Mammary epithelial cell (primary cell): Measurements from ENCODE around the gene ASCC2.

Experiments used
- CTCF ChIP-seq, 2 donors: IDR thresholded peaks in 1 of 2; conservative IDR thresholded peaks in 1 of 2; 2 replicates each; pipeline ENCODE4 v1.5.1; 2011 to 2012; ENCODE audit warnings: inconsistent platforms in 2 of 2, low read length in 2 of 2, mild to moderate bottlenecking in 2 of 2, control low read depth in 1 of 2, low read depth in 1 of 2; ENCODE audit not compliant: insufficient read depth in 1 of 2; ENCODE audit errors: extremely low read depth in 1 of 2
- EZH2 ChIP-seq: IDR thresholded peaks from 2 replicates; pipeline ENCODE4 v1.6.1; 2012; ENCODE audit warnings: low read length, inconsistent platforms, borderline replicate concordance

GRCh38 chr22:29748248-29748893 lies 89.7 kb downstream of the ASCC2 start:
- TF ChIP-seq CTCF (conservative IDR thresholded peaks at IDR 0.05 in 1 of 2, IDR thresholded peaks at IDR 0.05 in 1 of 2; ENCODE audit: extremely low read depth in 1 of 2, insufficient read depth in 1 of 2, low read depth in 1 of 2, low read length in 2 of 2): no peak
- no peak for TF ChIP-seq EZH2
